Parathyroid adenoma (tissue), 2 donors: Measurements from ENCODE around the gene ERO1B.

Source experiments
- H2AFZ ChIP-seq: fragments of 300-600 bp; sonication (generic); one replicate; pipeline ENCODE4 v1.7.0; 2017; ENCODE audit warnings: antibody characterized with exemption, mild to moderate bottlenecking
- H3K27ac ChIP-seq: fragments of 300-600 bp; sonication (generic); one replicate; pipeline ENCODE4 v1.7.0; 2017
- H3K27me3 ChIP-seq: fragments of 300-600 bp; sonication (generic); one replicate; pipeline ENCODE4 v1.7.0; 2017; ENCODE audit warnings: low read length; ENCODE audit not compliant: control insufficient read depth, insufficient read depth
- H3K36me3 ChIP-seq: fragments of 300-600 bp; sonication (generic); one replicate; pipeline ENCODE4 v1.7.0; 2017; ENCODE audit warnings: low read length; ENCODE audit not compliant: control insufficient read depth, insufficient read depth
- H3K4me1 ChIP-seq: fragments of 300-600 bp; sonication (generic); one replicate; pipeline ENCODE4 v1.7.0; 2017; ENCODE audit warnings: control low read depth
- H3K4me2 ChIP-seq: fragments of 300-600 bp; sonication (generic); one replicate; pipeline ENCODE4 v1.7.0; 2017; ENCODE audit warnings: low read length
- H3K4me3 ChIP-seq: fragments of 300-600 bp; sonication (generic); one replicate; pipeline ENCODE4 v1.7.0; 2017; ENCODE audit warnings: low read depth, low read length
- H3K79me2 ChIP-seq: fragments of 300-600 bp; sonication (generic); one replicate; pipeline ENCODE4 v1.7.0; 2017; ENCODE audit warnings: control low read depth
- H3K9ac ChIP-seq: fragments of 300-600 bp; sonication (generic); one replicate; pipeline ENCODE4 v1.7.0; 2017; ENCODE audit warnings: mild to moderate bottlenecking
- H3K9me3 ChIP-seq: fragments of 300-600 bp; sonication (generic); one replicate; pipeline ENCODE4 v1.7.0; 2017; ENCODE audit warnings: low read length; ENCODE audit not compliant: control insufficient read depth
- TF ChIP-seq, protein P1 (sequence below): fragments of 300-600 bp; sonication (generic); IDR thresholded peaks from one replicate; pipeline ENCODE4 v1.7.0; 2017; ENCODE audit warnings: antibody characterized with exemption, mild to moderate bottlenecking
- donor health status: primary hyperparathyroidism.

The ERO1B gene

GRCh38 chr1:236275586-236275985 lies 6.2 kb downstream of the ERO1B start:
- no peak overlapping the region for H3K4me3 ChIP-seq
- H3K9me3 ChIP-seq, result no peaks in the 10 kb centered on the region
- TF ChIP-seq, protein P1, sequence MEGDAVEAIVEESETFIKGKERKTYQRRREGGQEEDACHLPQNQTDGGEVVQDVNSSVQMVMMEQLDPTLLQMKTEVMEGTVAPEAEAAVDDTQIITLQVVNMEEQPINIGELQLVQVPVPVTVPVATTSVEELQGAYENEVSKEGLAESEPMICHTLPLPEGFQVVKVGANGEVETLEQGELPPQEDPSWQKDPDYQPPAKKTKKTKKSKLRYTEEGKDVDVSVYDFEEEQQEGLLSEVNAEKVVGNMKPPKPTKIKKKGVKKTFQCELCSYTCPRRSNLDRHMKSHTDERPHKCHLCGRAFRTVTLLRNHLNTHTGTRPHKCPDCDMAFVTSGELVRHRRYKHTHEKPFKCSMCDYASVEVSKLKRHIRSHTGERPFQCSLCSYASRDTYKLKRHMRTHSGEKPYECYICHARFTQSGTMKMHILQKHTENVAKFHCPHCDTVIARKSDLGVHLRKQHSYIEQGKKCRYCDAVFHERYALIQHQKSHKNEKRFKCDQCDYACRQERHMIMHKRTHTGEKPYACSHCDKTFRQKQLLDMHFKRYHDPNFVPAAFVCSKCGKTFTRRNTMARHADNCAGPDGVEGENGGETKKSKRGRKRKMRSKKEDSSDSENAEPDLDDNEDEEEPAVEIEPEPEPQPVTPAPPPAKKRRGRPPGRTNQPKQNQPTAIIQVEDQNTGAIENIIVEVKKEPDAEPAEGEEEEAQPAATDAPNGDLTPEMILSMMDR, result no peak
- H3K27me3 ChIP-seq, result no peaks in the 10 kb centered on the region
- no peak overlapping the region for H2AFZ ChIP-seq
- peaks cover 18% of the 10 kb centered on the region for H3K79me2 ChIP-seq
- no peak overlapping the region for H3K27ac ChIP-seq
- no peak overlapping the region for H3K4me2 ChIP-seq
- H3K4me1 ChIP-seq, result no peaks in the 10 kb centered on the region
- H3K9ac ChIP-seq, result no peak overlapping the region
- H3K36me3 ChIP-seq, result no peaks in the 10 kb centered on the region

DNA sequence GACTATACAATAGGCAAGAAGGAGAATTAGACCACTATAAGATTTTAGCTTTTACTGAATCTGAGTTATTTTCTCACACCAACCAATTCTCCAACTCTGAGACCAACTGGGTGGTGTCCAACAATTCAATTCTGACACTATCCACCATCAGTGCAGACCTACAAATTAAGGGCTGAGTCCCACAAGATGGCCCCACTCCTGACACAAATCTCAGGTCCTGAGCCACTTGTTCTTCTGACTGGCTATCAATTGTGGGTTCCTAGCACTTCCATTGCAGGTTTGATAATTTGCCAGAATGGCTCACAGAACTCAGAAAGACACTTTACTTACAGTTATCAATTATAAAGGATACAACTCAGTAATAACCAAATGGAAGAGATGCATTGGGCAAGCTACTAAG lies 6.7 kb downstream of the ERO1B start:
- Histone ChIP-seq H3K9ac (no peak overlapping the region), H3K27ac (no peak overlapping the region), H3K4me3 (no peak overlapping the region)

DNA sequence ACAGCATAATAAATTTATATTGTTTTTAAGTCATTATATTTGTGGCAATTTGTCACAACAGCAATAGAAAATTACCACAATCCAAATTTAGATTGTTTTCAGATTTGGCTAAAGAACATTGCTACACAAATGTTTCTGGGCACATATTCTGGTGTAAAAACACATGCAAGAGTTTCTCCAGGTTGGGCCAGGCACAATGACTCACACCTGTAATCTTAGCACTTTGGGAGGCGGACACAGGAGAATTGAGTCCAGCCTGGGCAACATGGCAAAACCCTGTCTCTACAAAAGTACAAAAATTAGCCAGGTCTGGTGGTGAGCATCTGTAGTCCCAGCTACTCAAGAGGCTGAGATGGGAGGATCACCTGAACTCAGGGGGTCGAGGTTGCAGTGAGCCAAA lies 8.4 kb downstream of the ERO1B start:
- H3K4me3 ChIP-seq, result no peak overlapping the region
- H3K36me3 ChIP-seq, result no peaks in the 10 kb centered on the region
- no peak overlapping the region for H2AFZ ChIP-seq
- H3K9me3 ChIP-seq, result no peaks in the 10 kb centered on the region
- no peaks in the 10 kb centered on the region for H3K27me3 ChIP-seq
- H3K79me2 ChIP-seq, result peaks cover 15% of the 10 kb centered on the region
- TF ChIP-seq, protein P1, result no peak
- H3K4me2 ChIP-seq, result no peak overlapping the region
- H3K9ac ChIP-seq, result no peak overlapping the region
- H3K27ac ChIP-seq, result no peak overlapping the region
- no peaks in the 10 kb centered on the region for H3K4me1 ChIP-seq

More for the DNA sequence above, 6.7 kb downstream of the ERO1B start:
- Histone ChIP-seq H2AFZ (no peak overlapping the region), H3K79me2 (peaks cover 18% of the 10 kb centered on the region), H3K4me1 (no peaks in the 10 kb centered on the region), H3K9me3 (no peaks in the 10 kb centered on the region), H3K4me2 (no peak overlapping the region), H3K27me3 (no peaks in the 10 kb centered on the region), H3K36me3 (no peaks in the 10 kb centered on the region)
- TF ChIP-seq, protein P1, result no peak

- Histone ChIP-seq H3K4me2 (no peak overlapping the region), H3K79me2 (no peaks in the 10 kb centered on the region), H2AFZ (no peak overlapping the region), H3K9ac (no peak overlapping the region), H3K36me3 (no peaks in the 10 kb centered on the region), H3K4me1 (no peaks in the 10 kb centered on the region), H3K27me3 (no peaks in the 10 kb centered on the region), H3K9me3 (no peaks in the 10 kb centered on the region), H3K27ac (no peak overlapping the region), H3K4me3 (no peak overlapping the region)
- TF ChIP-seq, protein P1, result no peak
Measured at GRCh38 chr1:236269439-236269838, 12.3 kb downstream of the ERO1B start.

DNA sequence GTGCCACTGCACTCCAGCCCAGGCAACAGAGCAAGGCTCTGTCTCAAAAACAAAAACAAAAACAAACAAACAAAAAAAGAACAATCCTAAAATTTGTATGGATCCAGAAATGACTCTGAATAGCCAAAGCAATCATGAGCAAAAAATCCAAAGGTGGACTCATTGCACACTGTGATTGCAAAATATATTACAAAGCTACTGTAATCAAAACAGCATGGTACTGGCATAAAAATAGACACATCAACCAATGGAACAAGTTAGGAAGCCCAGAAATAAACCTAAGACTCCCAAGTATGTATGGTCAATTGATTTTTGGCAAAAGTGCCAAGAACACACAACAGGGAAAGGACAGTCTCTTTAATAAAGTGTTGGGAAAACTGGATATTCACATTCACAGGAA lies 19.9 kb downstream of the ERO1B start:
- Histone ChIP-seq H3K36me3 (no peaks in the 10 kb centered on the region), H3K27me3 (no peaks in the 10 kb centered on the region)

More for the DNA sequence above, 19.9 kb downstream of the ERO1B start:
- no peak overlapping the region for H3K4me3 ChIP-seq
- no peak overlapping the region for H3K9ac ChIP-seq
- TF ChIP-seq, protein P1, result no peak
- no peak overlapping the region for H3K27ac ChIP-seq
- no peaks in the 10 kb centered on the region for H3K9me3 ChIP-seq
- H3K4me1 ChIP-seq, result no peaks in the 10 kb centered on the region
- H2AFZ ChIP-seq, result no peak overlapping the region
- no peak overlapping the region for H3K4me2 ChIP-seq
- peaks cover under 1% of the 10 kb centered on the region for H3K79me2 ChIP-seq
